Kidney glomerular epithelial cell (primary cell): ENCODE measurements around the gene FBLN7.
A peak's percentile ranks its signal among the peaks of the same experiment; 100 is the strongest.

Experiments used
- DNase-seq: peaks from one replicate; lab custom pipeline; 2025; lab: John Stamatoyannopoulos, UW

The FBLN7 gene

GRCh38 chr2:112157472-112157871 lies 19.3 kb downstream of the FBLN7 start:
- no peak for DNase-seq

- no peak for DNase-seq
Measured at GRCh38 chr2:112159454-112159921, 21.3 kb downstream of the FBLN7 start.

GRCh38 chr2:112160283-112161250 lies 22.4 kb downstream of the FBLN7 start:
- no peak for DNase-seq

- no peak for DNase-seq
Measured at GRCh38 chr2:112161431-112162145, 23.4 kb downstream of the FBLN7 start.

GRCh38 chr2:112162341-112162740 lies 24.2 kb downstream of the FBLN7 start:
- DNase-seq = no peak

- no peak for DNase-seq
Measured at GRCh38 chr2:112162956-112163355, 24.8 kb downstream of the FBLN7 start.

- DNase-seq = no peak
Measured at GRCh38 chr2:112163541-112163981, 25.4 kb downstream of the FBLN7 start.

GRCh38 chr2:112164876-112165275 lies 26.7 kb downstream of the FBLN7 start:
- DNase-seq = no peak

GRCh38 chr2:112165296-112165695 lies 27.1 kb downstream of the FBLN7 start:
- no peak for DNase-seq

- DNase-seq = no peak
Measured at GRCh38 chr2:112166806-112167499, 28.8 kb downstream of the FBLN7 start.

GRCh38 chr2:112168422-112169124 lies 30.4 kb downstream of the FBLN7 start:
- DNase-seq = no peak

- no peak for DNase-seq
Measured at GRCh38 chr2:112170495-112170894, 32.3 kb downstream of the FBLN7 start.

GRCh38 chr2:112173646-112174319 lies 35.6 kb downstream of the FBLN7 start:
- peak; percentile 86 for DNase-seq

GRCh38 chr2:112174383-112174782 lies 36.2 kb downstream of the FBLN7 start:
- no peak for DNase-seq

- DNase-seq = no peak
Measured at GRCh38 chr2:112175333-112175732, 37.1 kb downstream of the FBLN7 start.

GRCh38 chr2:112175958-112176573 lies 37.9 kb downstream of the FBLN7 start:
- no peak for DNase-seq

- DNase-seq = no peak
Measured at GRCh38 chr2:112181571-112182290, 43.5 kb downstream of the FBLN7 start.

- DNase-seq = no peak
Measured at GRCh38 chr2:112182581-112183034, 44.4 kb downstream of the FBLN7 start.

- DNase-seq = no peak
Measured at GRCh38 chr2:112183327-112184025, 45.3 kb downstream of the FBLN7 start.
